PC-9 (cell line): ENCODE measurements around the gene PER3. TPM values are rescaled to one million over a fixed set of nuclear protein-coding genes. Genes with fewer than 3 reads are reported as not detected.

Experiments
- BruUV-seq: library from RNA; stranded (reverse); fragments of 400-500 nt; replicated peaks from 2 replicates; lab custom pipeline; 2021; lab: Mats Ljungman, UMichigan
- CTCF ChIA-PET: fragments of 300-600 bp; sonication (Branson Sonifier 250); formaldehyde crosslinking; loops from one replicate; lab custom pipeline; 2022; ENCODE audit warnings: antibody characterized with exemption; lab: Charles Lee
- POLR2A ChIA-PET: fragments of 300-600 bp; sonication (Branson Sonifier 250); formaldehyde crosslinking; loops from one replicate; lab custom pipeline; 2022; ENCODE audit warnings: antibody characterized with exemption; ENCODE audit not compliant: unreplicated experiment; lab: Charles Lee
- DNase-seq, 2 experiments: peaks; one replicate each; pipeline versions ENCODE4 v3.0.0 to v3.0.0-alpha.2; 2015 to 2022; ENCODE audit warnings: mixed read lengths in 1 of 2
- H2AFZ ChIP-seq: fragments of 200-600 bp; sonication (generic); 2 replicates; pipeline ENCODE4 v1.8.1; 2017; ENCODE audit warnings: antibody characterized with exemption
- H3F3A ChIP-seq: fragments of 200-600 bp; sonication (generic); 2 replicates; pipeline ENCODE4 v1.8.1; 2017; ENCODE audit warnings: antibody characterized with exemption, mild to moderate bottlenecking, low read depth; ENCODE audit not compliant: insufficient read depth
- H3K27ac ChIP-seq: fragments of 200-600 bp; sonication (generic); 2 replicates; pipeline ENCODE4 v1.6.1; 2016; ENCODE audit warnings: mixed run types
- H3K27me3 ChIP-seq: fragments of 200-600 bp; sonication (generic); 2 replicates; pipeline ENCODE4 v1.6.1; 2016; ENCODE audit warnings: low read depth, mixed run types; ENCODE audit not compliant: insufficient read depth
- H3K36me3 ChIP-seq: fragments of 200-600 bp; sonication (generic); 2 replicates; pipeline ENCODE4 v1.6.1; 2016; ENCODE audit warnings: low read depth, mixed run types
- H3K4me1 ChIP-seq: fragments of 200-600 bp; sonication (generic); replicated peaks from 2 replicates; pipeline ENCODE4 v1.6.1; 2016; ENCODE audit warnings: mixed run types; ENCODE audit not compliant: insufficient read depth
- H3K4me2 ChIP-seq: fragments of 200-600 bp; sonication (generic); 2 replicates; pipeline ENCODE4 v1.6.1; 2017; ENCODE audit warnings: mixed run types
- H3K4me3 ChIP-seq: fragments of 200-600 bp; sonication (generic); 2 replicates; pipeline ENCODE4 v1.6.1; 2016; ENCODE audit warnings: mixed run types
- H3K79me2 ChIP-seq: fragments of 200-600 bp; sonication (generic); 2 replicates; pipeline ENCODE4 v1.6.1; 2017; ENCODE audit warnings: low read depth, mixed run types
- H3K9me2 ChIP-seq: fragments of 200-600 bp; sonication (generic); 2 replicates; pipeline ENCODE4 v1.8.1; 2017; ENCODE audit warnings: mild to moderate bottlenecking; ENCODE audit not compliant: insufficient read depth
- H3K9me3 ChIP-seq: fragments of 200-600 bp; sonication (generic); 2 replicates; pipeline ENCODE4 v1.8.1; 2016; ENCODE audit warnings: low read depth; ENCODE audit not compliant: insufficient read depth
- H4K20me1 ChIP-seq: fragments of 200-600 bp; sonication (generic); 2 replicates; pipeline ENCODE4 v1.8.1; 2017; ENCODE audit not compliant: insufficient read depth
- CTCF ChIP-seq: fragments of 200-600 bp; sonication (generic); conservative IDR thresholded peaks from 2 replicates; pipeline ENCODE4 v1.6.1; 2017; ENCODE audit warnings: mixed run types, antibody characterized with exemption, mild to moderate bottlenecking, moderate library complexity
- EZH2 ChIP-seq: fragments of 200-600 bp; sonication (generic); IDR thresholded peaks from 2 replicates; pipeline ENCODE4 v1.8.0; 2017; ENCODE audit warnings: antibody characterized with exemption, low read depth
- intact Hi-C: fragments of 100-400 bp; cut with micrococcal nuclease; formaldehyde crosslinking; loops from one replicate; pipeline ENCODE4 v1.10.0; 2022; ENCODE audit not compliant: unreplicated experiment
- total RNA-seq: library from RNA; stranded (reverse); gene quantifications from 2 replicates; pipeline ENCODE4 v1.2.3, GENCODE V29; 2021

The PER3 gene
- total RNA-seq, 1 experiment from 2014 or later = 25.1 TPM

- Histone ChIP-seq H3K4me3 (no peak overlapping the region), H3K27ac (no peak overlapping the region), H3K4me1 (no peaks in the 10 kb centered on the region), H3F3A (no peaks in the 10 kb centered on the region), H3K79me2 (no peaks in the 10 kb centered on the region), H3K27me3 (no peaks in the 10 kb centered on the region), H3K9me2 (no peaks in the 10 kb centered on the region), H4K20me1 (no peaks in the 10 kb centered on the region), H3K36me3 (0 out of 2 replicates have a peak, but pooled peaks cover 6% of the 10 kb centered on the region), H2AFZ (no peak overlapping the region), H3K9me3 (peaks cover 10% of the 10 kb centered on the region; the same call in 1 of the 2 replicates), H3K4me2 (no peak overlapping the region)
- DNase-seq = no peak
- no TSS peak for BruUV-seq
- intact Hi-C loops = no loop called here
- ChIA-PET POLR2A (interaction anchor here (0.6 kb wide), 1 partner anchor 192 kb away, joined by 3 read pairs; no protein-coding TSS in a partner anchor), CTCF (no interaction called here)
- no peak for TF ChIP-seq CTCF
- no peak for TF ChIP-seq EZH2
Measured at GRCh38 chr1:7813677-7814373, 29.7 kb downstream of the PER3 start.

- Histone ChIP-seq H3K79me2 (no peaks in the 10 kb centered on the region), H3K36me3 (no peaks in the 10 kb centered on the region), H3K9me3 (no peaks in the 10 kb centered on the region), H2AFZ (no peak overlapping the region), H3F3A (no peaks in the 10 kb centered on the region), H3K4me2 (no peak overlapping the region), H3K27ac (no peak overlapping the region), H3K4me3 (no peak overlapping the region), H3K9me2 (no peaks in the 10 kb centered on the region), H3K4me1 (no peaks in the 10 kb centered on the region), H4K20me1 (no peaks in the 10 kb centered on the region), H3K27me3 (no peaks in the 10 kb centered on the region)
- intact Hi-C loops = no loop called here
- CTCF ChIA-PET = interaction anchor here (0.6 kb wide), 1 partner anchor 13 kb away, joined by 3 read pairs; no protein-coding TSS in a partner anchor
- TF ChIP-seq EZH2 (no peak), CTCF (no peak)
- BruUV-seq = no TSS peak
- POLR2A ChIA-PET = interaction anchor here (0.6 kb wide), 1 partner anchor 20 kb away, joined by 4 read pairs; no protein-coding TSS in a partner anchor
- no peak for DNase-seq
Measured at GRCh38 chr1:7821282-7821681, 37.2 kb downstream of the PER3 start.

GRCh38 chr1:7824701-7825100 lies 40.6 kb downstream of the PER3 start:
- no peaks in the 10 kb centered on the region for H3K36me3 ChIP-seq
- H3K9me3 ChIP-seq = no peaks in the 10 kb centered on the region
- no peak overlapping the region for H2AFZ ChIP-seq
- no TSS peak for BruUV-seq
- H3K4me2 ChIP-seq = no peak overlapping the region
- H3K79me2 ChIP-seq = no peaks in the 10 kb centered on the region
- TF ChIP-seq EZH2 (no peak), CTCF (no peak)
- no peak for DNase-seq
- H3K4me1 ChIP-seq = no peaks in the 10 kb centered on the region
- no peaks in the 10 kb centered on the region for H3K9me2 ChIP-seq
- ChIA-PET POLR2A (no interaction called here), CTCF (no interaction called here)
- H3K4me3 ChIP-seq = no peak overlapping the region
- no peak overlapping the region for H3K27ac ChIP-seq
- intact Hi-C loops = no loop called here
- H3F3A ChIP-seq = no peaks in the 10 kb centered on the region
- no peaks in the 10 kb centered on the region for H4K20me1 ChIP-seq
- no peaks in the 10 kb centered on the region for H3K27me3 ChIP-seq
